CD1c-positive myeloid dendritic cell (primary cell): ENCODE results near the gene ACKR3.

Source experiments
- DNase-seq: peaks from one replicate; pipeline ENCODE4 v3.0.0-alpha.2; 2016; ENCODE audit errors: extremely low spot score

The ACKR3 gene

DNA sequence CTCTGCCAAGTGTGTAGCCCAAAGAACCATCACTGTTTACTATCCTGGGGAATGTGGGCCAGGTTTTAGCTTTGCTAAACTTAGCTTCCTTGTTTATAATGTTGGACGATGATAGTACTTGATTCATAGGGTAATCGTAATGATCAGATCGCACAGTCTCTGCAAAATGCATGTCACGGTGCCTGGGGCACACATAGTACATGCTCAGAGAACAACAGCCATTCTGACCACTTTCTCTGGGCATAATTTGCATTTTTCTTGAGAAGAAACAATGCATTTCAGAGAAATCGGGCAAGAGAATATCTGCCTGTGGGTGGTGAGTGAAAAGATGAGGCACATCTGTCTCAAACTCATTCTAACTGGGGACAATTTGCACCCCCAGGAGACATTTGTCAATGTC, 16.3 kb downstream of the ACKR3 start:
- no peak for DNase-seq

DNA sequence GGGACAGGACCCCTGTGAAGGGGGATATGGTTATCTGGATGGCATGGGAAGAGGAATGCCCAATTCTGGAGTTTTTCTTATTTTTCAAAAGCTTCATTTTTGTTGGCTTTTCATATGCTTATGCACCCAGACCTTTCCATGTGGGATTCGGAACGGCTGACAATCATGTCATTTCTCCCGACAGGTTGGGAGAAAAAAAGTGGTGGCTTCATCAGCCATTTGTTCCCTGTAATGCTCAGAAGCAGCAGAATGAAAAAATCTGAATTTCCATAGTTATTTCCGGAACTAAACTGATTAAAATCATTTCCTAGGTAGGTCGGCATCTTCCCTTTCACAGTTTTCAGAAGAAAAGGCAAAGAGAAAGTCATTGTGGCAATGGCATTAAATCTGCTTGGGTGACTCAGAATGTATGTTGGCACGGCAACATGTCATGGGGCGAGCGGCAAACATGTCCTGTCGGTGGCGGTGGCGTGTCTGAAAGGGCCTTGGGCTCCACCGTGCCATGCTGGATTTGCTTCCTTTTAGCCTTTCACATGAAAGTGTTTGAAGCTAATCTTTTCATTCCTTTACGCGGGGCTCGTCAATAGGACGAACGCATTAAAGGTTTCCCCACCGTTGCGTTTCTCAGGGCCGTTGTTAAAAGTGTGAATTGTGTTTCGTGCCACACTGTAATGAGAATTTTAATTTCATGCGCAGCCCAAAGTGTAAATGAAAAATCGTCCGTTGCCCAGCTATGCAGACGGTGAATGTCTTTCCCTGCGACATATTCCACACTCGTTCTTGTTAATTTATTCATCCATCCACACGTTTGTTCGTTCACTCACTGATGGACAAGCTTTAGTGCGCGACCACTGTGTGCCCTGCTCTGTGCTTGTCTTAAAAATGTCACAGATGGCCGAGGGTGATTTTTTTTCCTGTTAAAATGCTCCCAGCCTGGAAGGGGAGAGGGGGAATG, 18.5 kb downstream of the ACKR3 start:
- no peak for DNase-seq

- no peak for DNase-seq
These were observed 19.4 kb downstream of the ACKR3 start for GRCh38 chr2:236588932-236589592.

DNA sequence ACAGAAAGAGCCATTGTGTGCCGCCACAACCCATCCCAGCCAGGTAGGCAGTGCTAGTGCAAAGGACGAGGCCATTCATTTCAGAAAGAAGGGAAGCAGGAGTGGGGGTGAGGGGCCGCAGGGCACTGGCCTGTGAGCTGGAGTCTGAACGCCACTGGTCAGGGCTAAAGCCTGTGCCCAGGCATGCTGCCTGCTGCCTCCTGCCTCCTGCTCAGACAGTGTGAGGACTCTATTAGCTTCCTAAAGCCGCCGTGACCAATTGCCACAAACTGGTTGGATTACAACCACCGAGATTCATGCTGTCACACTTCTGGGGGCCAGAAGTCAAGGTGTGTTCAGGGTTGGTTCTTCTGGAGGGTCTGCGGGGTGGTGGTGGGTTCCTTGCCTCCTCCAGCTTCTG, 21.2 kb downstream of the ACKR3 start:
- no peak for DNase-seq

- no peak for DNase-seq
These were observed 23.2 kb downstream of the ACKR3 start for GRCh38 chr2:236592821-236593220.

- DNase-seq: no peak
These were observed 23.9 kb downstream of the ACKR3 start for GRCh38 chr2:236593531-236593930.

DNA sequence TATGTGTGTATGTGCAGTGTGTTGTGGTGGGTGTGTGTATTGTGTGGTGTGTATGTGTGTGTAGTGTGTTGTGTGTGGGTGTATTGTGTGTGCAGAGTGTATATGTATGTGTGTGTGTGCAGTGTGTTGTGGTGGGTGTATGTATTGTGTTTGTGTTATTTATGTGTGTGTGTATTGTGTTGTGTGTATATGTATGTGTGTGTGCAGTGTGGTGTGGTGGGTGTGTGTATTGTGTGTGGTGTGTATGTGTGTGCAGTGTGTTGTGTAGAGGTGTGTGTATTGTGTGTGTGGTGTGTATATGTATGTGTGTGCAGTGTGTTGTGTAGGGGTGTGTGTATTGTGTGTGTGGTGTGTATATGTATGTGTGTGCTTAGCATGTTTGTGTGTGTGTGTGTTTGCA, 24.3 kb downstream of the ACKR3 start:
- DNase-seq: no peak

GRCh38 chr2:236597629-236598028, 28.0 kb downstream of the ACKR3 start:
- DNase-seq: no peak

DNA sequence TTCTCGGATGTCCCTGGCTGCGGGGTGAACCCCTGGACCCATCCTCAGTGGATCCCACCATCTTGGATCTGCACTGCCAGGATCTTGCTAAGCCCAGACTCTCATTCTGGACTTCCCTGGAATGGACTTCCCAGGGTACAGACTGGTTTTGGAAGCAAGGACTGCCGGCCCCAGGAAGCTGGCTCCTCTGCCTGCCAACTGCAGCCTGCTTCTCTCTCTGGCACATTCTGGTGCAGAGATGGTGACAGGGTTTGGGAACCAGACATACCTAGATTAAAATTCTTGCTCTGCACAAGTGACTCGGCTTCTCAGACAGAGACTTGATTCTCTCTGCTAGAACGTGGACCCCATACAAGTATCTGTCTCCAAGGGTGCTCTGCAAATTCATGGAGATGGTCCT, 29.4 kb downstream of the ACKR3 start:
- DNase-seq: no peak

DNA sequence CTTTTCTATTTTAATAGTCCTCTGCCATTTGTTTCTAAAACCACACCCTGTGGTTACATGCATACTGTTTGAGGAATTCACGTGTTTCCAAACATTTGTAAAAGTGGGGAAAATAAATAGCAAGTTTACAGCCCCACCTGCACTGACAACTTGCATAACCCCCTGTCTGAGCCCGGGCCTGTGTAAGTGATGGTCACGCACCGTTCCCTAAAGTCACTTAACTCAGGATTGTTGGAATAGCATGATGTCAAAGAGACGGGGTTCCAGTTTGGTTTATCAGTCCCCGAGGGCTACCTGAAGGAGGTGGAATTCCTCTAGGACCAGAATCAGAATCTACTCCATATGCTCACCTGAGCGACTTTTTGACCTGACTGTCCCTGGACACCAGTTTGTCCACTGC, 30.5 kb downstream of the ACKR3 start:
- DNase-seq: no peak

- no peak for DNase-seq
These were observed 31.3 kb downstream of the ACKR3 start for GRCh38 chr2:236600892-236601291.

DNA sequence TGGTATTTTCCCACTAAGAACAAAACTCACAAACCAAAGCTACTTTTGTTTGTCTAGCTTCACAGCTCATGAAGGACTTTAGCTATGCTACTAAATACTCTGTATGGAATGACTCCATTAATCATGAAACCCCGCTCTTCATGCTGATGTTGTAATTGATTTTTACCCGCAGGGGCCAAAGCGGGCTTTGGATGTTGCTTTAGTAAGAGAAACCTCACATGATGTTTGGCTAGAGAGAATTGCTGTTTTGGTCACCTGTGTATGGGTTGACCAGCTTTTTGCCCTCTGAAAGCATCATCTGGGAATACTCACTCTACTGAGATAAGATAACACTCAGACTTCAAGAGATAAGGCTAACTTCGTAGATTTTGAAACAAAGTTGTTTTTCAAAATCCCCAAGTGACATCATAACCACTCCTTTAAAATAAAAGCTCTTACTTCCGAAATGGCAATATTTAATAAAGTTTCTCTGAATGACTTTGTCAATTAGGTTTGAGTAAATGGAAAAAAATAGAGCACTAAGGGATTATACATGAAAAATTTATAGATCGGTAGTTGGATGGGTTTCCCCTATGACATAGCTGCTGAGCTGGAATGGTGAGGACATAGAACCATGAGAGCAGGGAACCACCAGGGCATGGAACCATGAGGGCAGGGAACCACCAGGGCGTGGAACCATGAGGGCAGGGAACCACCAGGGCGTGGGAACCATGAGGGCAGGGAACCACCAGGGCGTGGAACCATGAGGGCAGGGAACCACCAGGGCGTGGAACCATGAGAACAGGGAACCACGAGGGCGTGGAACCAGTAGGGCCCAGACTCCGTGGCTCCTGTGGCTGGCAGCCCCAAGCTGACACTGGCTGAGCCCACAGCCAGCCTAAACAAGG, 31.9 kb downstream of the ACKR3 start:
- no peak for DNase-seq

DNA sequence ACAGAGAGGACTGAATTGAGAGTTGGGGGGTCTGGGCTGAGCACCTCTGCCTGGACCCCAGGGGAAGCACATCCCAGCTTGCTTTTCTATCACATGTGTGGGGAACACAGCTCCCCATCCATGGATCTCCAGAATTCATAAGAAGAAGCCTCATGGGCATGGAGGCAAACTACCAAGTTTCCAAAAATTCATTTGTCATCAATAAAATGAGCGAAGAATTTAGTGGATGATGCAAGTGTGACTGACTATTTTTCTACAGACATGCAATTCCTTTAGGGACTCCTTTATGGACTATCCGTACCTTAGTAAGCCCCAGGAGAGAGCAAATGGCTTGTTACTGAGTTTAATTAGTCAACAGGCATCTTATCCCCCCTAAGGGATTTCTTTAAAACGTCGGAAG, 33.1 kb downstream of the ACKR3 start:
- no peak for DNase-seq

GRCh38 chr2:236603361-236604015, 33.9 kb downstream of the ACKR3 start:
- DNase-seq: no peak

DNA sequence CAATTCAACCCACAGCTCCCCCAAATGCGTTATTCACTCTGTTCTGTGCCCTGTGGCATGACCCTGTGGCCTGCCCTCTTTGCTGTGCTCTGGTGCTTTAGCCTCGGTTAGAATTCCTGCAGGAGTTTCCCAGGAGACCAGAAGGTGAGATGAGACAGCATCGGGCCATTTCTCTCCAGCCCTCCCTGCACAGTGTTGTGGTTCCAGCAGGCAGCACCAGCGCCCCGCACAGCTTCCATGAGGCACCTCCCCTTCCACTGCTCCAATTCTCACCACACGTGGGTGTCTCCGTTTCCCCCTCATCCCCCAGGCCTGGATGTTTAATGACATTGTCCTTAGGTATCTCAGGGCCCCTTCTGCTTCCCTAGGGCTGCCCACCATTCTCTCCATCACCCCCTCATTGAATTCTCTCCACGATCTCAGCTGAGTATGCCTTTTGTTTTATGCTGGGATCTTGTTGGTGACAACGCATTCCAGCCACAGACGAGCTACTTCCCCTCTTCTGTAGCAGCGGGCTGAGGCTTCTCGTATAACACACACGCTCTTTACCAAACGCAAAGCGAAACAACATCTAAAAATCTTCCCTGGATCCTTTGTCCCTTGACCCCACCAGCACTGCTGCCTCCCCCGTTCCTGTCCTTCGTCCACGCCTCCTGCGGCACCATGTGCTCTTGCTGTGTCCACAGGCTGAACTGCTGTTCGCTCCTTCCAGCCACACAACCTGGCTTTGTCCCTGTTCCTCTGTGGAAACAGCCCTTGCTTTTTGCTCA, 35.1 kb downstream of the ACKR3 start:
- DNase-seq: peak; percentile 19

- DNase-seq: peak; percentile 13
These were observed 35.7 kb downstream of the ACKR3 start for GRCh38 chr2:236605345-236605734.

DNA sequence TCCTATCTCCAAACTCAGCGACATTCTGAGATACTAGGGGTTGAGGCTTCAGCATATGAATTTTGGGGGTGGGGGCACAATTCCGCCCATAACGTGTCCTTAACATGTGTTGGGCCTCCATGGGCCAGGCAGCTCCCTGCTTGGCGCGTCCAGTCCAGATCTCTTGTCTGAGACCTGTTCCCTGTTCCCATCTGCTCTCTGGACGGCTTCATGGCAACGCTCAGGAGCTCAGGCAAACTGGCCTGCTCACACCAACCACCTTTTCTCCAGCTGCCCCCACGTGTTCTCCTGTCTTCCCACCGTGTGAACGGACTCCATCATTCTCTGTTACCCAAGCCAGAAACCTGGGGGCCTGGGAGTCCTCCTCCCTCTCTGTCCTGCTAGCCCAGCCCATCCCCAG, 36.4 kb downstream of the ACKR3 start:
- DNase-seq: no peak

- DNase-seq: no peak
These were observed 38.0 kb downstream of the ACKR3 start for GRCh38 chr2:236607471-236608187.

DNA sequence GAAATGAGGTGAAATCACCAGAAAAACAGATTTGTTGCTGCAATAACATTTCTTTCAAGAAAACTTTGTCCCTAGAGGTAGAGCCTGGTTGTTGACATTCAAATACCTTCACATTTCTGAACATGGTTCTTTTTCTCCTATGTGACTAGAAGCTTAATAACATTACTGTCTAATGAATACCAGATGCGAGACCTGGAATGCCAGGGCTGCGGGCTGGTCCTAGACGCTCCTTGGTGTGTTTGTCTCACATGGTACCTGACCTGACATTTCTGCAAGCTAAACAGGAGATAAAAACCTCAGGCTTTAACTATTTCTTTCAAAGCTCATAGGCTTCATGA, 38.5 kb downstream of the ACKR3 start:
- no peak for DNase-seq

DNA sequence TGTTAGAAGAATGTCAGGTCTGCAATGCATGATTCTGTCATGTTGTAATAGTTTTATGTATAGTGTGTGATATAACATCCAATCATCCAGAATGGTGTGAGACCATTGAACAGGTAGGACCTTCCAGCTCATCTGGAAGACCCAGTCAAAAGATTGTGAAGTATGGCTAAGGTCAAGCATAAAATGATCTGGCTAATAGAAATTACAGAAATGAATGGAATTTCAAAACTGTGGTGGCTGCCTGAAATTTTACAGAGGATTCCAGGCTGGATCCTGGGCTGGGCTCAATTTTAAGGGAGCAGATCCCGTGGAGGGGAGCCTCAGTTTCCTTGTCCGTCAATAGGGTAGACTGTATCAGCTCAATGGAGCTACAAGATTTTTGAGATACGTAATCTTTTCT, 39.1 kb downstream of the ACKR3 start:
- no peak for DNase-seq
